ENCODE measurements around the gene SMC5. TPM values are rescaled to one million over a fixed set of nuclear protein-coding genes. Genes with fewer than 3 reads are reported as not detected.

Gene SMC5
- total RNA-seq, 1 donor from 2014 or later, result 27.4 TPM

- peaks cover 38% of the 10 kb centered on the region for H3K4me1 ChIP-seq (ENCODE audit: insufficient read depth, low read length)
- peak overlapping the region; percentile 94 for H3K4me2 ChIP-seq (ENCODE audit: low read length)
- Mint-ChIP-seq H3K9me3 (ENCODE audit: unreplicated experiment) (peaks cover 1% of the 10 kb centered on the region), H3K36me3 (ENCODE audit: low read depth, unreplicated experiment) (peaks cover 15% of the 10 kb centered on the region), H3K4me3 (ENCODE audit: unreplicated experiment) (peak overlapping the region; percentile 93), H3K27me3 (ENCODE audit: low read depth, unreplicated experiment) (no peaks in the 10 kb centered on the region), H3K4me1 (ENCODE audit: low read depth, unreplicated experiment) (peaks cover 39% of the 10 kb centered on the region), H3K27ac (ENCODE audit: unreplicated experiment) (no peak overlapping the region)
- H2AFZ ChIP-seq (ENCODE audit: low read depth, low read length), result no peak overlapping the region
- H3K27me3 ChIP-seq (ENCODE audit: insufficient read depth, low read length), result no peaks in the 10 kb centered on the region
- H3K4me3 ChIP-seq (ENCODE audit: insufficient read depth, low read depth, low read length), result peak overlapping the region; percentile 98
- H3K36me3 ChIP-seq (ENCODE audit: insufficient read depth, low read length), result peaks cover 27% of the 10 kb centered on the region
- FAIRE-seq (no peak), DNase-seq (ENCODE audit: low read depth) (no peak)
- peaks cover 90% of the 10 kb centered on the region for H3K79me2 ChIP-seq (ENCODE audit: insufficient read depth, low read length)
- H4K20me1 ChIP-seq (ENCODE audit: insufficient read depth, low read length), result peaks cover 51% of the 10 kb centered on the region
- H3K9me3 ChIP-seq (ENCODE audit: insufficient read depth, low read depth, low read length), result no peaks in the 10 kb centered on the region
- TF ChIP-seq EZH2 (IDR thresholded peaks at IDR 0.05; ENCODE audit: insufficient read depth, low read length) (no peak), CTCF (IDR thresholded peaks at IDR 0.05; ENCODE audit: insufficient read depth, low read depth, low read length) (no peak)
- H3K27ac ChIP-seq (ENCODE audit: low read depth, low read length), result peak overlapping the region; percentile 7
- H3K9ac ChIP-seq (ENCODE audit: low read length), result peak overlapping the region; percentile 99
Observed at GRCh38 chr9:70260606-70261005, 1.8 kb downstream of the SMC5 start.

GRCh38 chr9:70261131-70261870, 2.5 kb downstream of the SMC5 start:
- H2AFZ ChIP-seq (ENCODE audit: low read depth, low read length), result no peak overlapping the region
- H3K27me3 ChIP-seq (ENCODE audit: insufficient read depth, low read length), result no peaks in the 10 kb centered on the region
- H3K4me1 ChIP-seq (ENCODE audit: insufficient read depth, low read length), result peaks cover 32% of the 10 kb centered on the region
- Mint-ChIP-seq H3K9me3 (ENCODE audit: unreplicated experiment) (peaks cover 1% of the 10 kb centered on the region), H3K4me3 (ENCODE audit: unreplicated experiment) (peak overlapping the region; percentile 93), H3K4me1 (ENCODE audit: low read depth, unreplicated experiment) (peaks cover 34% of the 10 kb centered on the region), H3K27ac (ENCODE audit: unreplicated experiment) (peak overlapping the region; percentile 4), H3K27me3 (ENCODE audit: low read depth, unreplicated experiment) (no peaks in the 10 kb centered on the region), H3K36me3 (ENCODE audit: low read depth, unreplicated experiment) (peaks cover 17% of the 10 kb centered on the region)
- H3K9ac ChIP-seq (ENCODE audit: low read length), result peak overlapping the region; percentile 8
- no peak overlapping the region for H3K27ac ChIP-seq (ENCODE audit: low read depth, low read length)
- TF ChIP-seq EZH2 (IDR thresholded peaks at IDR 0.05; ENCODE audit: insufficient read depth, low read length), result no peak
- TF ChIP-seq CTCF (IDR thresholded peaks at IDR 0.05; ENCODE audit: insufficient read depth, low read depth, low read length), result no peak
- H3K9me3 ChIP-seq (ENCODE audit: insufficient read depth, low read depth, low read length), result no peaks in the 10 kb centered on the region
- peak overlapping the region; percentile 98 for H3K4me3 ChIP-seq (ENCODE audit: insufficient read depth, low read depth, low read length)
- peaks cover 28% of the 10 kb centered on the region for H3K36me3 ChIP-seq (ENCODE audit: insufficient read depth, low read length)
- DNase-seq (ENCODE audit: low read depth), result peak; percentile 9
- H4K20me1 ChIP-seq (ENCODE audit: insufficient read depth, low read length), result peaks cover 52% of the 10 kb centered on the region
- H3K79me2 ChIP-seq (ENCODE audit: insufficient read depth, low read length), result peaks cover 90% of the 10 kb centered on the region
- no peak for FAIRE-seq
- H3K4me2 ChIP-seq (ENCODE audit: low read length), result peak overlapping the region; percentile 94

- Histone ChIP-seq H3K27ac (ENCODE audit: low read depth, low read length) (peak overlapping the region; percentile 74), H3K4me2 (ENCODE audit: low read length) (peak overlapping the region; percentile 94), H3K4me1 (ENCODE audit: insufficient read depth, low read length) (peaks cover 21% of the 10 kb centered on the region), H3K27me3 (ENCODE audit: insufficient read depth, low read length) (no peaks in the 10 kb centered on the region), H3K79me2 (ENCODE audit: insufficient read depth, low read length) (peaks cover 96% of the 10 kb centered on the region), H3K4me3 (ENCODE audit: insufficient read depth, low read depth, low read length) (no peak overlapping the region), H4K20me1 (ENCODE audit: insufficient read depth, low read length) (peaks cover 62% of the 10 kb centered on the region), H3K9me3 (ENCODE audit: insufficient read depth, low read depth, low read length) (no peaks in the 10 kb centered on the region), H3K36me3 (ENCODE audit: insufficient read depth, low read length) (peaks cover 37% of the 10 kb centered on the region), H2AFZ (ENCODE audit: low read depth, low read length) (no peak overlapping the region), H3K9ac (ENCODE audit: low read length) (peak overlapping the region; percentile 39)
- DNase-seq (ENCODE audit: low read depth) (no peak), FAIRE-seq (no peak)
- Mint-ChIP-seq H3K36me3 (ENCODE audit: low read depth, unreplicated experiment) (peaks cover 17% of the 10 kb centered on the region), H3K4me3 (ENCODE audit: unreplicated experiment) (peak overlapping the region; percentile 47), H3K27ac (ENCODE audit: unreplicated experiment) (no peak overlapping the region), H3K9me3 (ENCODE audit: unreplicated experiment) (peaks cover 1% of the 10 kb centered on the region), H3K27me3 (ENCODE audit: low read depth, unreplicated experiment) (no peaks in the 10 kb centered on the region), H3K4me1 (ENCODE audit: low read depth, unreplicated experiment) (peaks cover 27% of the 10 kb centered on the region)
- TF ChIP-seq EZH2 (IDR thresholded peaks at IDR 0.05; ENCODE audit: insufficient read depth, low read length) (no peak), CTCF (IDR thresholded peaks at IDR 0.05; ENCODE audit: insufficient read depth, low read depth, low read length) (no peak)
Observed at GRCh38 chr9:70262366-70262765, 3.6 kb downstream of the SMC5 start.
